ENCODE results near the gene ANXA10.

GRCh38 chr4:168096407-168096784 lies 4.1 kb downstream of the ANXA10 start:
- TF ChIP-seq CTCF (conservative IDR thresholded peaks at IDR 0.05; ENCODE audit: low read length), result no peak
- TF ChIP-seq EZH2phosphoT487 (IDR thresholded peaks at IDR 0.05; ENCODE audit: borderline replicate concordance, low read depth, low read length), result no peak

Measured in OCI-LY7 (cell line).